CD4-positive, alpha-beta T cell (primary cell): ENCODE measurements around the gene ELOVL5. TPM values are rescaled to one million over a fixed set of nuclear protein-coding genes. Genes with fewer than 3 reads are reported as not detected.

ENCODE experiments used
- ATAC-seq: fragments of 200-7000 bp; cut with Tn5 transposase; one replicate; pipeline ENCODE4 v1.10.0; 2022; ENCODE audit warnings: mild to moderate bottlenecking; ENCODE audit not compliant: poor library complexity
- CTCF ChIA-PET: fragments of 350-600 bp; sonication (Branson Sonifier 250); formaldehyde crosslinking; loops from one replicate; lab custom pipeline; 2021; ENCODE audit warnings: antibody characterized with exemption, inconsistent platforms; lab: Charles Lee
- POLR2A ChIA-PET: fragments of 350-600 bp; sonication (Branson Sonifier 250); formaldehyde crosslinking; loops from one replicate; lab custom pipeline; 2021; ENCODE audit warnings: antibody characterized with exemption, inconsistent platforms; lab: Charles Lee
- DNase-seq, 14 experiments: peaks; one replicate each; pipeline ENCODE4 v3.0.0-alpha.2; 2013 to 2020; ENCODE audit warnings: mixed read lengths in 2 of 14
- H3K27ac ChIP-seq, 2 donors: one replicate each; pipeline versions ENCODE4 v1.5.1 to v1.7.0; 2013; ENCODE audit warnings: low read length in 2 of 2, low read depth in 1 of 2, mild to moderate bottlenecking in 1 of 2
- H3K27me3 ChIP-seq, 2 experiments: 1 replicate in 1 of 2; 2 replicates in 1 of 2; pipeline versions ENCODE4 v1.6.1 to v1.7.0; 2013; ENCODE audit warnings: low read length in 2 of 2, control low read depth in 1 of 2, mild to moderate bottlenecking in 1 of 2, moderate library complexity in 1 of 2; ENCODE audit not compliant: insufficient read depth in 2 of 2, control insufficient read depth in 1 of 2
- H3K36me3 ChIP-seq: one replicate; pipeline ENCODE4 v1.6.1; 2013; ENCODE audit warnings: low read length, control low read depth; ENCODE audit not compliant: insufficient read depth
- H3K4me1 ChIP-seq: one replicate; pipeline ENCODE4 v1.6.1; 2013; ENCODE audit warnings: low read length, control low read depth; ENCODE audit not compliant: insufficient read depth
- H3K4me3 ChIP-seq: one replicate; pipeline ENCODE4 v1.5.1; 2013; ENCODE audit warnings: mild to moderate bottlenecking, low read length, moderate library complexity
- H3K9me3 ChIP-seq, 2 experiments: 1 replicate in 1 of 2; 2 replicates in 1 of 2; pipeline versions ENCODE4 v1.6.1 to v1.7.0; 2013; ENCODE audit warnings: low read length in 2 of 2, mild to moderate bottlenecking in 2 of 2, control low read depth in 1 of 2, moderate library complexity in 1 of 2; ENCODE audit not compliant: control insufficient read depth in 1 of 2, insufficient read depth in 1 of 2
- H3K27ac Mint-ChIP-seq: one replicate; pipeline ENCODE4 v1.8.0; 2020; ENCODE audit warnings: mixed read lengths
- H3K27me3 Mint-ChIP-seq: one replicate; pipeline ENCODE4 v1.8.0; 2021; ENCODE audit warnings: mixed read lengths
- H3K36me3 Mint-ChIP-seq: one replicate; pipeline ENCODE4 v1.8.0; 2021; ENCODE audit warnings: low read depth, mixed read lengths
- H3K4me1 Mint-ChIP-seq: one replicate; pipeline ENCODE4 v1.8.0; 2021; ENCODE audit warnings: low read depth, mixed read lengths
- H3K4me3 Mint-ChIP-seq: one replicate; pipeline ENCODE4 v1.8.0; 2020; ENCODE audit warnings: mild to moderate bottlenecking, mixed read lengths
- H3K9me3 Mint-ChIP-seq: one replicate; pipeline ENCODE4 v1.8.0; 2020; ENCODE audit warnings: mixed read lengths
- CTCF ChIP-seq: fragments of 200-600 bp; IDR thresholded peaks from one replicate; pipeline ENCODE4 v1.8.0; 2022; ENCODE audit warnings: antibody characterized with exemption, mild to moderate bottlenecking
- intact Hi-C, 2 experiments: fragments of 100-400 bp; cut with DNase I in 1 of 2; cut with micrococcal nuclease in 1 of 2; formaldehyde crosslinking; loops; one replicate each; pipeline versions ENCODE4 v1.15.1 to v1.9.0; 2023 to 2025; cut with DNase I, micrococcal nuclease
- total RNA-seq, 174 experiments: library from RNA in 2 of 174; stranded (reverse) in 2 of 174; gene quantifications; one replicate each; pipeline ENCODE4 v1.2.3 and lab custom pipeline; 2021 to 2026

ELOVL5 gene
- total RNA-seq, 2 experiments from 2014 or later = 78.0 to 86.8 TPM

- Histone ChIP-seq H3K4me1 (peaks cover 77% of the 10 kb centered on the region), H3K27ac (peak overlapping the region; percentile 97 to 98), H3K36me3 (peaks cover 13% of the 10 kb centered on the region), H3K27me3 (no peaks in the 10 kb centered on the region), H3K4me3 (peak overlapping the region; percentile 60), H3K9me3 (no peaks in the 10 kb centered on the region)
- ATAC-seq (peak; percentile 77), DNase-seq (peak; percentile 53 to 93 (median 72))
- intact Hi-C loops = loop anchor here in 1 of 2 experiments (1.0 to 2.0 kb wide), 3 partner anchors 13 to 45 kb away; partner anchors contain the start of gene ELOVL5
- H3K9me3 Mint-ChIP-seq = no peaks in the 10 kb centered on the region
- H3K36me3 Mint-ChIP-seq = no peaks in the 10 kb centered on the region
- ChIA-PET CTCF (interaction anchor here (0.6 to 2.0 kb wide), 4 partner anchors 10 to 149 kb away, joined by 3 to 7 read pairs (median 3); no protein-coding TSS in a partner anchor), POLR2A (interaction anchor here (0.7 to 4.6 kb wide), 11 partner anchors 9 to 75 kb away, joined by 3 to 116 read pairs (median 4); partner anchors contain the start of gene ELOVL5)
- peak overlapping the region; percentile 89 for H3K4me3 Mint-ChIP-seq
- peaks cover 94% of the 10 kb centered on the region for H3K4me1 Mint-ChIP-seq
- H3K27me3 Mint-ChIP-seq = no peaks in the 10 kb centered on the region
- peak overlapping the region; percentile 99 for H3K27ac Mint-ChIP-seq
- no peak for TF ChIP-seq CTCF
These were observed 13.3 kb downstream of the ELOVL5 start for GRCh38 chr6:53335224-53335994.

DNA sequence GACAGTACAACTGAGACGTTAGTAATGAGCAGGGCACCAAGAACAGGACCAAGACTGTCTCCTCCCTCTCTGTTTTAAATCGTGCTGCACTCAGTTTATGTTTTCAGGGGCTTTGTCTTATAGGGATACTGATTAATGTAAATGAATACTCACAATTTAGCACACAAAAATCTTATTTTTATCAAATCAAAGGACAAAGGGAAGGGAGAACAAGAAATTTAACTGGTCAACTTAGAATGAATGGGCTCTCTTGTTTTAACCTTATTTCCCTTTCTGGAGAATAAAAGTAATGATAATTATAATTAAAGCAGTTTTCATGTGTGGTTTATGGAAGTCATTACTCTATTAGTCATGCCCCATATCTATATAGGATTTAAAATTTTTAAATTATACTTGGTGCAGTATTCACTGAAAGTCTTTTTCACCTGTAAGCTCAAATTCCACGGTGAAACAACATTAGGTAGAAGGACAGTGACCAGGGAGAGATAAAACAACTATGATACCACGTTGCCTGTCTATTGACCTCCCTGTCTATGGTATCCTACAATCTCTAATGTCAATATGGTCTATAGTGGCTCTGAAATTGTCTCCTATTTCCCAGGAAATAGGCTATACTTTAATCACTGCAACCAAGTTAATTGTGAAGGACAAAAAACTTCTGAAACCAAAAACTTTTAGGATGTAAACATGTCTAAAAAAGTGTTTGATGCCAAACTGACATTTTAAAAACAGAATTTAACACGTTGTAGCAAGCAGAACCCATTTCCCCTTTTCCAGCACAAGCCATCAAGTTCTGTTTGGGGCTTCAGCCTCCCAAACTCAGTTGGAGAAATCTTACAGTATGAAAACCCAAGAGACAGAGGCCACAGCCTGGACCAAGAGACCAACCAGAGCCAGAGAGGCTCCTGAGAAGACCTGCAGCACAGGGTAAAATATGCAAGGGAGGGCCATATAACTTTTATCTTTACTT lies 15.0 kb downstream of the ELOVL5 start:
- H3K9me3 Mint-ChIP-seq = no peaks in the 10 kb centered on the region
- ATAC-seq (no peak), DNase-seq (no peak)
- peaks cover 79% of the 10 kb centered on the region for H3K4me1 ChIP-seq
- peak overlapping the region; percentile 60 for H3K4me3 ChIP-seq
- peak overlapping the region; percentile 97 to 98 for H3K27ac ChIP-seq
- peaks cover 2% of the 10 kb centered on the region for H3K36me3 Mint-ChIP-seq
- CTCF ChIA-PET = no interaction called here
- peak overlapping the region; percentile 99 for H3K27ac Mint-ChIP-seq
- H3K36me3 ChIP-seq = peaks cover 15% of the 10 kb centered on the region
- no peaks in the 10 kb centered on the region for H3K27me3 ChIP-seq
- no peak for TF ChIP-seq CTCF
- POLR2A ChIA-PET = interaction anchor here (1.5 kb wide), 1 partner anchor 14 kb away, joined by 4 read pairs; no protein-coding TSS in a partner anchor
- no peaks in the 10 kb centered on the region for H3K9me3 ChIP-seq
- intact Hi-C loops = loop anchor here (2.0 kb wide), 3 partner anchors 15 to 43 kb away; partner anchors contain the start of gene ELOVL5 (in 1 of the 2)
- peaks cover 84% of the 10 kb centered on the region for H3K4me1 Mint-ChIP-seq
- H3K27me3 Mint-ChIP-seq = no peaks in the 10 kb centered on the region
- peak overlapping the region; percentile 66 for H3K4me3 Mint-ChIP-seq

GRCh38 chr6:53331678-53332077 lies 17.1 kb downstream of the ELOVL5 start:
- peak overlapping the region; percentile 30 to 98 for H3K27ac ChIP-seq
- no peak for DNase-seq
- H3K27ac Mint-ChIP-seq = peak overlapping the region; percentile 99
- no peak for ATAC-seq
- intact Hi-C loops = loop anchor here in 1 of 2 experiments (2.0 kb wide), 1 partner anchor 15 kb away; no protein-coding TSS in a partner anchor
- peaks cover 11% of the 10 kb centered on the region for H3K36me3 ChIP-seq
- H3K4me1 ChIP-seq = peaks cover 68% of the 10 kb centered on the region
- no peaks in the 10 kb centered on the region for H3K9me3 Mint-ChIP-seq
- no peak overlapping the region for H3K4me3 ChIP-seq
- POLR2A ChIA-PET = interaction anchor here (1.1 to 2.9 kb wide), 3 partner anchors 9 to 21 kb away, joined by 3 to 11 read pairs (median 3); no protein-coding TSS in a partner anchor
- H3K27me3 Mint-ChIP-seq = no peaks in the 10 kb centered on the region
- CTCF ChIA-PET = interaction anchor here (1.3 kb wide), 1 partner anchor 22 kb away, joined by 3 read pairs; no protein-coding TSS in a partner anchor
- peaks cover 84% of the 10 kb centered on the region for H3K4me1 Mint-ChIP-seq
- TF ChIP-seq CTCF = no peak
- H3K27me3 ChIP-seq = no peaks in the 10 kb centered on the region
- peak overlapping the region; percentile 49 for H3K4me3 Mint-ChIP-seq
- peaks cover 6% of the 10 kb centered on the region for H3K36me3 Mint-ChIP-seq
- H3K9me3 ChIP-seq = no peaks in the 10 kb centered on the region
